DND-41 (cell line): ENCODE data around the gene MANBA.

ENCODE experiments used
- CTCF ChIP-seq: IDR thresholded peaks from 2 replicates; pipeline ENCODE4 v1.5.1; 2012; ENCODE audit warnings: borderline replicate concordance, low read length, moderate library complexity, mild to moderate bottlenecking; ENCODE audit not compliant: poor library complexity, severe bottlenecking; ENCODE audit errors: extremely low read depth
- EZH2 ChIP-seq: IDR thresholded peaks from 3 replicates; pipeline ENCODE4 v1.6.1; 2012; ENCODE audit warnings: borderline replicate concordance, low read depth, mild to moderate bottlenecking, moderate library complexity, low read length, inconsistent platforms; ENCODE audit not compliant: severe bottlenecking

GRCh38 chr4:102665527-102665926 lies 95.2 kb downstream of the MANBA start:
- TF ChIP-seq CTCF (no peak), EZH2 (no peak)
